Liver (tissue), 9 donors: ENCODE data around the gene GEMIN5. TPM values are rescaled to one million over a fixed set of nuclear protein-coding genes. Genes with fewer than 3 reads are reported as not detected.

ENCODE experiments used
- DNase-seq: peaks from one replicate; pipeline ENCODE4 v3.0.0-alpha.2; 2017; ENCODE audit warnings: low spot score
- H3K27ac ChIP-seq, 2 donors: one replicate each; pipeline ENCODE4 v1.7.0; 2013; ENCODE audit warnings: inconsistent platforms in 2 of 2, low read length in 2 of 2, control low read depth in 1 of 2, low read depth in 1 of 2, mild to moderate bottlenecking in 1 of 2
- H3K27me3 ChIP-seq, 4 donors: one replicate each; pipeline versions ENCODE4 v1.6.1 to v1.7.0; 2013; ENCODE audit warnings: low read length in 3 of 4, inconsistent platforms in 1 of 4, mild to moderate bottlenecking in 1 of 4, moderate library complexity in 1 of 4; ENCODE audit not compliant: control insufficient read depth in 4 of 4, insufficient read depth in 4 of 4
- H3K36me3 ChIP-seq, 4 donors: one replicate each; pipeline versions ENCODE4 v1.6.1 to v1.7.0; 2013; ENCODE audit warnings: low read length in 3 of 4, mild to moderate bottlenecking in 3 of 4, low read depth in 1 of 4, moderate library complexity in 1 of 4; ENCODE audit not compliant: control insufficient read depth in 4 of 4, insufficient read depth in 3 of 4
- H3K4me1 ChIP-seq, 4 donors: one replicate each; pipeline versions ENCODE4 v1.6.1 to v1.7.0; 2013; ENCODE audit warnings: low read length in 3 of 4, mild to moderate bottlenecking in 3 of 4, moderate library complexity in 1 of 4; ENCODE audit not compliant: control insufficient read depth in 4 of 4, insufficient read depth in 4 of 4
- H3K4me3 ChIP-seq, 3 donors: one replicate each; pipeline versions ENCODE4 v1.6.1 to v1.7.0; 2013; ENCODE audit warnings: low read length in 3 of 3, control low read depth in 1 of 3, low read depth in 1 of 3, mild to moderate bottlenecking in 1 of 3
- H3K9ac ChIP-seq, 2 donors: one replicate each; pipeline ENCODE4 v1.7.0; 2013; ENCODE audit warnings: low read length in 2 of 2, mild to moderate bottlenecking in 2 of 2, moderate library complexity in 2 of 2, control low read depth in 1 of 2, low read depth in 1 of 2
- H3K9me3 ChIP-seq, 4 donors: one replicate each; pipeline versions ENCODE4 v1.6.1 to v1.7.0; 2013; ENCODE audit warnings: low read length in 3 of 4; ENCODE audit not compliant: control insufficient read depth in 4 of 4
- ATF3 ChIP-seq: IDR thresholded peaks from 2 replicates; pipeline ENCODE4 v1.6.1; 2016; ENCODE audit warnings: antibody characterized with exemption
- CTCF ChIP-seq: fragments of 150-350 bp; IDR thresholded peaks from 2 replicates; pipeline ENCODE4 v1.5.1; 2017; ENCODE audit warnings: improper control_type of control experiment, low read depth, low read length; ENCODE audit not compliant: missing input control
- EGR1 ChIP-seq, 2 donors: IDR thresholded peaks; 2 replicates each; pipeline ENCODE4 v1.6.1; 2016 to 2018; ENCODE audit warnings: antibody characterized with exemption in 2 of 2, low read depth in 2 of 2
- FOXA1 ChIP-seq: IDR thresholded peaks from 2 replicates; pipeline ENCODE4 v1.6.1; 2016; ENCODE audit warnings: antibody characterized with exemption
- FOXA2 ChIP-seq: IDR thresholded peaks from 2 replicates; pipeline ENCODE4 v1.6.1; 2016; ENCODE audit warnings: antibody characterized with exemption
- GABPA ChIP-seq, 2 donors: IDR thresholded peaks in 1 of 2; conservative IDR thresholded peaks in 1 of 2; 2 replicates each; pipeline ENCODE4 v1.6.1; 2016; ENCODE audit warnings: antibody characterized with exemption in 2 of 2, mild to moderate bottlenecking in 1 of 2, moderate library complexity in 1 of 2
- HNF4A ChIP-seq, 2 donors: conservative IDR thresholded peaks; 2 replicates each; pipeline ENCODE4 v1.6.1; 2016; ENCODE audit warnings: antibody characterized with exemption in 2 of 2, mild to moderate bottlenecking in 2 of 2
- HNF4G ChIP-seq: IDR thresholded peaks from 2 replicates; pipeline ENCODE4 v1.6.1; 2016; ENCODE audit warnings: antibody characterized with exemption
- JUND ChIP-seq, 2 donors: IDR thresholded peaks; 2 replicates each; pipeline ENCODE4 v1.6.1; 2016; ENCODE audit warnings: antibody characterized with exemption in 2 of 2
- MAX ChIP-seq: IDR thresholded peaks from 2 replicates; pipeline ENCODE4 v1.6.1; 2016; ENCODE audit warnings: antibody characterized with exemption
- NR2F2 ChIP-seq: IDR thresholded peaks from 2 replicates; pipeline ENCODE4 v1.6.1; 2016; ENCODE audit warnings: antibody characterized with exemption
- RAD21 ChIP-seq, 2 donors: IDR thresholded peaks; 2 replicates each; pipeline ENCODE4 v1.6.1; 2016; ENCODE audit warnings: antibody characterized with exemption in 2 of 2, mild to moderate bottlenecking in 2 of 2
- REST ChIP-seq: IDR thresholded peaks from 2 replicates; pipeline ENCODE4 v1.6.1; 2016; ENCODE audit warnings: antibody characterized with exemption, mild to moderate bottlenecking
- RXRA ChIP-seq, 2 donors: IDR thresholded peaks; 2 replicates each; pipeline ENCODE4 v1.6.1; 2017 to 2018; ENCODE audit warnings: antibody characterized with exemption in 2 of 2, mild to moderate bottlenecking in 1 of 2
- SP1 ChIP-seq: IDR thresholded peaks from 2 replicates; pipeline ENCODE4 v1.6.1; 2018; ENCODE audit warnings: antibody characterized with exemption, mild to moderate bottlenecking
- TAF1 ChIP-seq: conservative IDR thresholded peaks from 2 replicates; pipeline ENCODE4 v1.6.1; 2016; ENCODE audit warnings: antibody characterized with exemption, mild to moderate bottlenecking
- YY1 ChIP-seq: IDR thresholded peaks from 2 replicates; pipeline ENCODE4 v1.6.1; 2016; ENCODE audit warnings: antibody characterized with exemption, mild to moderate bottlenecking
- ZBTB33 ChIP-seq: IDR thresholded peaks from 2 replicates; pipeline ENCODE4 v1.6.1; 2016; ENCODE audit warnings: antibody characterized with exemption
- WGBS: extraction: QIAGEN DNeasy Blood & Tissue Kit; methylation state at CpG from one replicate; pipeline ENCODE4 v1.1.7; 2013; 5-methylcytosine and 5-hydroxymethylcytosine counted together
- polyA plus RNA-seq, 2 donors: library from polyadenylated mRNA; stranded (reverse) in 1 of 2; unstranded in 1 of 2; fragments of 200-250 nt in 1 of 2; fragments of >200 nt in 1 of 2; fragmentation: Nextera tagmentation in 1 of 2; extraction: Ambion mirVana in 1 of 2; gene quantifications; one replicate each; pipeline versions ENCODE4 v1.2.1 to v1.2.3, GENCODE V29; 2013 to 2015
- total RNA-seq, 2 donors: library from RNA; depleted of rRNA; stranded (reverse); fragments of >200 nt; gene quantifications; one replicate each; pipeline ENCODE4 v1.2.3, GENCODE V29; 2014
- donor health status: healthy.
- donor health status: healthy.
- donor health status: healthy.
- donor health status: healthy.
- donor health status: healthy.

GEMIN5 gene
- total and polyA plus RNA-seq, 4 donors, result 3.0 to 10.3 (median 6.2) TPM

GRCh38 chr5:154968953-154969352 lies 30.9 kb upstream of the GEMIN5 start:
- 92% methylated on average over 5 of the region's 5 CpGs for WGBS

More at GRCh38 chr5:154968953-154969352, 30.9 kb upstream of the GEMIN5 start:
- H3K9me3 ChIP-seq, result no peaks in the 10 kb centered on the region
- H3K4me1 ChIP-seq, result no peaks in the 10 kb centered on the region
- H3K27me3 ChIP-seq, result no peaks in the 10 kb centered on the region
- H3K27ac ChIP-seq, result no peak overlapping the region
- no peak for TF ChIP-seq NR2F2
- no peak for TF ChIP-seq REST
- no peak for TF ChIP-seq JUND (IDR thresholded peaks at IDR 0.05)
- TF ChIP-seq CTCF, result no peak
- TF ChIP-seq GABPA (IDR thresholded peaks at IDR 0.05 in 1 of 2, conservative IDR thresholded peaks at IDR 0.05 in 1 of 2), result no peak
- TF ChIP-seq FOXA1, result no peak
- TF ChIP-seq ATF3, result no peak
- TF ChIP-seq ZBTB33, result no peak
- TF ChIP-seq YY1, result no peak
- no peak for TF ChIP-seq RXRA (IDR thresholded peaks at IDR 0.05)
- TF ChIP-seq TAF1, result no peak
- no peak for TF ChIP-seq HNF4G
- TF ChIP-seq FOXA2, result no peak
- no peak for TF ChIP-seq RAD21 (IDR thresholded peaks at IDR 0.05)
- TF ChIP-seq HNF4A (conservative IDR thresholded peaks at IDR 0.05), result no peak
- TF ChIP-seq SP1, result no peak
- TF ChIP-seq EGR1 (IDR thresholded peaks at IDR 0.05; ENCODE audit: low read depth in 2 of 2), result no peak
- TF ChIP-seq MAX, result no peak
- no peak overlapping the region for H3K4me3 ChIP-seq
- H3K36me3 ChIP-seq, result peaks cover 0 to 23% (median 11%) of the 10 kb centered on the region in 4 donors
- no peak for DNase-seq
- no peak overlapping the region for H3K9ac ChIP-seq
